Measurements from ENCODE around the gene PSMA5. TPM values are rescaled to one million over a fixed set of nuclear protein-coding genes. Genes with fewer than 3 reads are reported as not detected.
A peak's percentile ranks its signal among the peaks of the same experiment; 100 is the strongest.
"Not testable (repeated sequence)": the region's sequence is repeated elsewhere in the genome, so short reads cannot be mapped to it uniquely, and the experiment has no call there.

The PSMA5 gene
- total RNA-seq, 2 donors from 2014 or later: 48.6 to 53.1 TPM

GRCh38 chr1:109383854-109384253 is 42.4 kb downstream of the PSMA5 start:
- no peaks in the 10 kb centered on the region for H3K9me3 ChIP-seq (ENCODE audit: control insufficient read depth, low read length, poor library complexity, severe bottlenecking)
- Mint-ChIP-seq H3K4me1 (no peaks in the 10 kb centered on the region), H3K36me3 (ENCODE audit: low read depth) (peaks cover 3% of the 10 kb centered on the region), H3K27me3 (peaks cover 3% of the 10 kb centered on the region), H3K27ac (no peak overlapping the region), H3K4me3 (no peak overlapping the region)
- DNase-seq (no peak), ATAC-seq (no peak)

- peaks cover 3% of the 10 kb centered on the region for H3K36me3 Mint-ChIP-seq (ENCODE audit: low read depth)
Measured at GRCh38 chr1:109383087-109383779, 43.0 kb downstream of the PSMA5 start.

GRCh38 chr1:109381573-109381972 is 44.7 kb downstream of the PSMA5 start:
- H3K36me3 Mint-ChIP-seq (ENCODE audit: low read depth): peaks cover 3% of the 10 kb centered on the region
- H3K4me1 Mint-ChIP-seq: no peaks in the 10 kb centered on the region
- DNase-seq: no peak
- no peak overlapping the region for H3K27ac Mint-ChIP-seq
- no peaks in the 10 kb centered on the region for H3K27me3 Mint-ChIP-seq
- ATAC-seq: no peak
- H3K9me3 ChIP-seq (ENCODE audit: control insufficient read depth, low read length, poor library complexity, severe bottlenecking): no peaks in the 10 kb centered on the region
- H3K4me3 Mint-ChIP-seq: no peak overlapping the region

More at GRCh38 chr1:109383087-109383779, 43.0 kb downstream of the PSMA5 start:
- Mint-ChIP-seq H3K4me1 (no peaks in the 10 kb centered on the region), H3K4me3 (no peak overlapping the region), H3K27me3 (no peaks in the 10 kb centered on the region), H3K27ac (no peak overlapping the region)
- no peak for ATAC-seq
- DNase-seq: no peak
- no peaks in the 10 kb centered on the region for H3K9me3 ChIP-seq (ENCODE audit: control insufficient read depth, low read length, poor library complexity, severe bottlenecking)

- no peak for DNase-seq
- H3K4me1 Mint-ChIP-seq: no peaks in the 10 kb centered on the region
- no peak for ATAC-seq
- H3K27ac Mint-ChIP-seq: no peak overlapping the region
- no peaks in the 10 kb centered on the region for H3K27me3 Mint-ChIP-seq
- no peaks in the 10 kb centered on the region for H3K9me3 ChIP-seq (ENCODE audit: control insufficient read depth, low read length, poor library complexity, severe bottlenecking)
- H3K36me3 Mint-ChIP-seq (ENCODE audit: low read depth): no peaks in the 10 kb centered on the region
- H3K4me3 Mint-ChIP-seq: no peak overlapping the region
Measured at GRCh38 chr1:109379907-109380306, 46.3 kb downstream of the PSMA5 start.

GRCh38 chr1:109379422-109379821 is 46.8 kb downstream of the PSMA5 start:
- H3K9me3 ChIP-seq (ENCODE audit: control insufficient read depth, low read length, poor library complexity, severe bottlenecking): no peaks in the 10 kb centered on the region
- no peaks in the 10 kb centered on the region for H3K36me3 Mint-ChIP-seq (ENCODE audit: low read depth)
- no peak overlapping the region for H3K4me3 Mint-ChIP-seq
- no peak for ATAC-seq
- H3K27me3 Mint-ChIP-seq: no peaks in the 10 kb centered on the region
- H3K4me1 Mint-ChIP-seq: no peaks in the 10 kb centered on the region
- H3K27ac Mint-ChIP-seq: no peak overlapping the region
- no peak for DNase-seq

GRCh38 chr1:109377698-109378097 is 48.5 kb downstream of the PSMA5 start:
- Mint-ChIP-seq H3K4me1 (peaks cover 4% of the 10 kb centered on the region), H3K27me3 (peaks cover 6% of the 10 kb centered on the region), H3K36me3 (ENCODE audit: low read depth) (no peaks in the 10 kb centered on the region), H3K27ac (no peak overlapping the region), H3K4me3 (no peak overlapping the region)
- DNase-seq (no peak), ATAC-seq (no peak)
- H3K9me3 ChIP-seq (ENCODE audit: control insufficient read depth, low read length, poor library complexity, severe bottlenecking): no peaks in the 10 kb centered on the region

GRCh38 chr1:109373696-109374095 is 52.6 kb downstream of the PSMA5 start:
- not testable (repeated sequence) for H3K27ac Mint-ChIP-seq; DNase-seq; H3K4me3 Mint-ChIP-seq; H3K36me3 Mint-ChIP-seq (ENCODE audit: low read depth); H3K9me3 ChIP-seq (ENCODE audit: control insufficient read depth, low read length, poor library complexity, severe bottlenecking); ATAC-seq
- Mint-ChIP-seq H3K27me3 (peaks cover 29% of the 10 kb centered on the region), H3K4me1 (peaks cover 11% of the 10 kb centered on the region)

GRCh38 chr1:109373126-109373525 is 53.1 kb downstream of the PSMA5 start:
- no peak for DNase-seq
- H3K4me1 Mint-ChIP-seq: peaks cover 11% of the 10 kb centered on the region
- no peak for ATAC-seq
- H3K9me3 ChIP-seq (ENCODE audit: control insufficient read depth, low read length, poor library complexity, severe bottlenecking): no peaks in the 10 kb centered on the region
- no peak overlapping the region for H3K27ac Mint-ChIP-seq
- peaks cover 29% of the 10 kb centered on the region for H3K27me3 Mint-ChIP-seq
- H3K4me3 Mint-ChIP-seq: peak overlapping the region; percentile 69
- H3K36me3 Mint-ChIP-seq (ENCODE audit: low read depth): no peaks in the 10 kb centered on the region

GRCh38 chr1:109372281-109372680 is 54.0 kb downstream of the PSMA5 start:
- DNase-seq (no peak), ATAC-seq (no peak)
- Mint-ChIP-seq H3K27me3 (peaks cover 37% of the 10 kb centered on the region), H3K4me1 (peaks cover 11% of the 10 kb centered on the region), H3K27ac (no peak overlapping the region), H3K36me3 (ENCODE audit: low read depth) (no peaks in the 10 kb centered on the region), H3K4me3 (no peak overlapping the region)
- no peaks in the 10 kb centered on the region for H3K9me3 ChIP-seq (ENCODE audit: control insufficient read depth, low read length, poor library complexity, severe bottlenecking)

GRCh38 chr1:109371341-109371739 is 54.9 kb downstream of the PSMA5 start:
- Mint-ChIP-seq H3K36me3 (ENCODE audit: low read depth) (no peaks in the 10 kb centered on the region), H3K4me1 (peaks cover 11% of the 10 kb centered on the region), H3K4me3 (no peak overlapping the region), H3K27ac (no peak overlapping the region), H3K27me3 (peaks cover 46% of the 10 kb centered on the region)
- no peak for ATAC-seq
- DNase-seq: no peak
- H3K9me3 ChIP-seq (ENCODE audit: control insufficient read depth, low read length, poor library complexity, severe bottlenecking): no peaks in the 10 kb centered on the region

- Mint-ChIP-seq H3K27ac (no peak overlapping the region), H3K4me3 (no peak overlapping the region), H3K36me3 (ENCODE audit: low read depth) (no peaks in the 10 kb centered on the region), H3K4me1 (peaks cover 11% of the 10 kb centered on the region), H3K27me3 (peaks cover 50% of the 10 kb centered on the region)
- ATAC-seq (no peak), DNase-seq (no peak)
- no peaks in the 10 kb centered on the region for H3K9me3 ChIP-seq (ENCODE audit: control insufficient read depth, low read length, poor library complexity, severe bottlenecking)
Measured at GRCh38 chr1:109370712-109371340, 55.4 kb downstream of the PSMA5 start.

GRCh38 chr1:109369167-109369746 is 57.0 kb downstream of the PSMA5 start:
- Mint-ChIP-seq H3K27ac (no peak overlapping the region), H3K4me3 (no peak overlapping the region), H3K36me3 (ENCODE audit: low read depth) (no peaks in the 10 kb centered on the region), H3K4me1 (peaks cover 11% of the 10 kb centered on the region), H3K27me3 (peaks cover 58% of the 10 kb centered on the region)
- no peak for ATAC-seq
- no peaks in the 10 kb centered on the region for H3K9me3 ChIP-seq (ENCODE audit: control insufficient read depth, low read length, poor library complexity, severe bottlenecking)
- DNase-seq: no peak

- H3K27me3 Mint-ChIP-seq: peaks cover 66% of the 10 kb centered on the region
- no peak overlapping the region for H3K27ac Mint-ChIP-seq
Measured at GRCh38 chr1:109368464-109368863, 57.8 kb downstream of the PSMA5 start.

More at GRCh38 chr1:109368464-109368863, 57.8 kb downstream of the PSMA5 start:
- no peak overlapping the region for H3K4me3 Mint-ChIP-seq
- no peaks in the 10 kb centered on the region for H3K36me3 Mint-ChIP-seq (ENCODE audit: low read depth)
- DNase-seq (no peak), ATAC-seq (no peak)
- peaks cover 11% of the 10 kb centered on the region for H3K4me1 Mint-ChIP-seq
- no peaks in the 10 kb centered on the region for H3K9me3 ChIP-seq (ENCODE audit: control insufficient read depth, low read length, poor library complexity, severe bottlenecking)
